HG03066 (cell line): Measurements from ENCODE around the gene NAT16.
A peak's percentile ranks its signal among the peaks of the same experiment; 100 is the strongest.

Source experiments
- ATAC-seq: cut with Tn5 transposase; IDR thresholded peaks from one replicate; pipeline ENCODE4 v1.9.1; 2021; ENCODE audit warnings: low read depth; ENCODE audit not compliant: unreplicated experiment

NAT16 gene

GRCh38 chr7:101180130-101180755 is at the start of gene NAT16:
TSS of gene NAT16 (minus strand) at chr7:101180293. CDS start at chr7:101174807, 5,486 bp downstream.
- no peak for ATAC-seq

GRCh38 chr7:101226721-101227120 is 46.6 kb upstream of the NAT16 start:
- ATAC-seq: no peak

GRCh38 chr7:101225650-101226049 is 45.6 kb upstream of the NAT16 start:
- no peak for ATAC-seq

- ATAC-seq: no peak
Measured at GRCh38 chr7:101223528-101223927, 43.4 kb upstream of the NAT16 start.

- no peak for ATAC-seq
Measured at GRCh38 chr7:101222275-101222830, 42.3 kb upstream of the NAT16 start.

GRCh38 chr7:101220295-101220694 is 40.2 kb upstream of the NAT16 start:
- ATAC-seq: no peak

GRCh38 chr7:101218236-101219125 is 38.4 kb upstream of the NAT16 start:
- ATAC-seq: no peak

GRCh38 chr7:101217388-101218235 is 37.5 kb upstream of the NAT16 start, which contains the start of the genes PLOD3 and ZNHIT1:
TSS of gene PLOD3 (minus strand) at chr7:101217581. CDS start at chr7:101217274, 307 bp downstream.
TSS of gene ZNHIT1 (plus strand) at chr7:101218165. CDS start at chr7:101218196, 31 bp downstream.
- ATAC-seq: peak; percentile 64

- ATAC-seq: no peak
Measured at GRCh38 chr7:101216860-101217387, 36.8 kb upstream of the NAT16 start.

- no peak for ATAC-seq
Measured at GRCh38 chr7:101216001-101216859, 36.1 kb upstream of the NAT16 start.

- no peak for ATAC-seq
Measured at GRCh38 chr7:101212014-101212413, 31.9 kb upstream of the NAT16 start.

- ATAC-seq: no peak
Measured at GRCh38 chr7:101211501-101211900, 31.4 kb upstream of the NAT16 start.

- no peak for ATAC-seq
Measured at GRCh38 chr7:101210143-101210542, 30.1 kb upstream of the NAT16 start.

GRCh38 chr7:101208794-101209193 is 28.7 kb upstream of the NAT16 start:
- ATAC-seq: no peak

GRCh38 chr7:101207459-101207858 is 27.4 kb upstream of the NAT16 start:
- ATAC-seq: no peak

GRCh38 chr7:101206665-101207042 is 26.6 kb upstream of the NAT16 start:
- ATAC-seq: no peak

GRCh38 chr7:101205901-101206664 is 26.0 kb upstream of the NAT16 start:
- no peak for ATAC-seq
